ENCODE measurements around the gene CDC14A. TPM values are rescaled to one million over a fixed set of nuclear protein-coding genes. Genes with fewer than 3 reads are reported as not detected.

Gene CDC14A
- polyA plus RNA-seq, 6 donors from 2014 or later, result 6.1 to 17.1 (median 14.4) TPM

GRCh38 chr1:100434831-100435230 lies 82.5 kb downstream of the CDC14A start:
- peak overlapping the region in 2 of 6 donors; percentile 32 to 71 for H3K27ac Mint-ChIP-seq
- H3K36me3 Mint-ChIP-seq, result peaks cover 0 to 8% of the 10 kb centered on the region in 2 donors
- no peaks in the 10 kb centered on the region for H3K9me3 Mint-ChIP-seq
- ATAC-seq (ENCODE audit: low read depth in 2 of 2) (no peak), DNase-seq (no peak)
- peaks cover 2 to 8% (median 3%) of the 10 kb centered on the region in 3 donors for H3K4me1 Mint-ChIP-seq
- H3K27me3 Mint-ChIP-seq, result no peaks in the 10 kb centered on the region
- H3K4me3 Mint-ChIP-seq, result no peak overlapping the region

- H3K4me1 Mint-ChIP-seq, result peaks cover 7 to 14% (median 12%) of the 10 kb centered on the region in 3 donors
- no peak overlapping the region for H3K4me3 Mint-ChIP-seq
These were observed 86.1 kb downstream of the CDC14A start for GRCh38 chr1:100438375-100438774.

GRCh38 chr1:100438789-100439188 lies 86.5 kb downstream of the CDC14A start:
- Mint-ChIP-seq H3K27ac (peak overlapping the region in 5 of 6 donors; percentile 7 to 85 (median 73)), H3K27me3 (no peaks in the 10 kb centered on the region), H3K36me3 (peaks cover 3 to 9% of the 10 kb centered on the region in 2 donors), H3K4me3 (peak overlapping the region in 1 of 8 donors; percentile 49), H3K4me1 (peaks cover 8 to 17% (median 12%) of the 10 kb centered on the region in 3 donors), H3K9me3 (no peaks in the 10 kb centered on the region)
- ATAC-seq (ENCODE audit: low read depth in 2 of 2) (no peak), DNase-seq (no peak)

More at GRCh38 chr1:100438375-100438774, 86.1 kb downstream of the CDC14A start:
- DNase-seq (no peak), ATAC-seq (ENCODE audit: low read depth in 2 of 2) (no peak)
- H3K36me3 Mint-ChIP-seq, result peaks cover 0 to 8% of the 10 kb centered on the region in 2 donors
- H3K27ac Mint-ChIP-seq, result peak overlapping the region in 1 of 6 donors; percentile 85
- no peaks in the 10 kb centered on the region for H3K9me3 Mint-ChIP-seq
- H3K27me3 Mint-ChIP-seq, result no peaks in the 10 kb centered on the region

GRCh38 chr1:100440075-100440809 lies 87.9 kb downstream of the CDC14A start:
- ATAC-seq (ENCODE audit: low read depth in 2 of 2), result peak; percentile 41
- no peak for DNase-seq
- Mint-ChIP-seq H3K27me3 (no peaks in the 10 kb centered on the region), H3K9me3 (peaks cover 0 to 3% (median 0%) of the 10 kb centered on the region in 7 donors), H3K27ac (peak overlapping the region; percentile 22 to 78 (median 52)), H3K4me1 (peaks cover 13 to 28% (median 21%) of the 10 kb centered on the region in 3 donors), H3K4me3 (no peak overlapping the region), H3K36me3 (peaks cover 13 to 18% of the 10 kb centered on the region in 2 donors)

GRCh38 chr1:100441146-100441545 lies 88.8 kb downstream of the CDC14A start:
- H3K27ac Mint-ChIP-seq, result no peak overlapping the region
- H3K9me3 Mint-ChIP-seq, result peaks cover 0 to 3% (median 0%) of the 10 kb centered on the region in 7 donors
- no peak overlapping the region for H3K4me3 Mint-ChIP-seq
- H3K36me3 Mint-ChIP-seq, result peaks cover 12 to 21% of the 10 kb centered on the region in 2 donors
- DNase-seq (no peak), ATAC-seq (ENCODE audit: low read depth in 2 of 2) (no peak)
- H3K27me3 Mint-ChIP-seq, result no peaks in the 10 kb centered on the region
- H3K4me1 Mint-ChIP-seq, result peaks cover 17 to 29% (median 26%) of the 10 kb centered on the region in 3 donors

GRCh38 chr1:100441651-100442050 lies 89.3 kb downstream of the CDC14A start:
- peak overlapping the region in 4 of 6 donors; percentile 30 to 59 (median 38) for H3K27ac Mint-ChIP-seq
- peaks cover 12 to 21% of the 10 kb centered on the region in 2 donors for H3K36me3 Mint-ChIP-seq
- no peaks in the 10 kb centered on the region for H3K27me3 Mint-ChIP-seq
- peaks cover 0 to 3% (median 0%) of the 10 kb centered on the region in 7 donors for H3K9me3 Mint-ChIP-seq
- H3K4me3 Mint-ChIP-seq, result no peak overlapping the region
- DNase-seq (no peak), ATAC-seq (ENCODE audit: low read depth in 2 of 2) (no peak)
- H3K4me1 Mint-ChIP-seq, result peaks cover 17 to 29% (median 26%) of the 10 kb centered on the region in 3 donors

- Mint-ChIP-seq H3K27ac (peak overlapping the region; percentile 57 to 95 (median 75)), H3K27me3 (no peaks in the 10 kb centered on the region), H3K4me1 (peaks cover 17 to 29% (median 26%) of the 10 kb centered on the region in 3 donors)
These were observed 91.7 kb downstream of the CDC14A start for GRCh38 chr1:100443811-100444571.

GRCh38 chr1:100445565-100445964 lies 93.3 kb downstream of the CDC14A start:
- no peak for DNase-seq
- H3K4me3 Mint-ChIP-seq, result no peak overlapping the region
- peak in 1 of 2 donors; percentile 65 for ATAC-seq (ENCODE audit: low read depth in 2 of 2)

More at GRCh38 chr1:100443811-100444571, 91.7 kb downstream of the CDC14A start:
- ATAC-seq (ENCODE audit: low read depth in 2 of 2) (peak; percentile 40 to 41), DNase-seq (no peak)
- peaks cover 0 to 3% (median 0%) of the 10 kb centered on the region in 7 donors for H3K9me3 Mint-ChIP-seq
- H3K36me3 Mint-ChIP-seq, result peaks cover 12 to 21% of the 10 kb centered on the region in 2 donors
- peak overlapping the region in 6 of 8 donors; percentile 26 to 80 (median 62) for H3K4me3 Mint-ChIP-seq

GRCh38 chr1:100448366-100448765 lies 96.1 kb downstream of the CDC14A start:
- no peak overlapping the region for H3K4me3 Mint-ChIP-seq
- H3K4me1 Mint-ChIP-seq, result peaks cover 16 to 25% (median 24%) of the 10 kb centered on the region in 3 donors
- H3K36me3 Mint-ChIP-seq, result peaks cover 20 to 21% of the 10 kb centered on the region in 2 donors
- DNase-seq (no peak), ATAC-seq (ENCODE audit: low read depth in 2 of 2) (no peak)
- H3K9me3 Mint-ChIP-seq, result peaks cover 0 to 3% (median 0%) of the 10 kb centered on the region in 7 donors
- no peaks in the 10 kb centered on the region for H3K27me3 Mint-ChIP-seq
- no peak overlapping the region for H3K27ac Mint-ChIP-seq

More at GRCh38 chr1:100445565-100445964, 93.3 kb downstream of the CDC14A start:
- H3K27ac Mint-ChIP-seq, result peak overlapping the region in 4 of 6 donors; percentile 67 to 83 (median 74)
- no peaks in the 10 kb centered on the region for H3K27me3 Mint-ChIP-seq
- peaks cover 0 to 3% (median 0%) of the 10 kb centered on the region in 7 donors for H3K9me3 Mint-ChIP-seq
- peaks cover 13 to 21% of the 10 kb centered on the region in 2 donors for H3K36me3 Mint-ChIP-seq
- H3K4me1 Mint-ChIP-seq, result peaks cover 16 to 21% (median 19%) of the 10 kb centered on the region in 3 donors

- no peak overlapping the region for H3K4me3 Mint-ChIP-seq
- peaks cover 11 to 12% of the 10 kb centered on the region in 2 donors for H3K36me3 Mint-ChIP-seq
- no peaks in the 10 kb centered on the region for H3K27me3 Mint-ChIP-seq
- ATAC-seq (ENCODE audit: low read depth in 2 of 2), result no peak
- H3K4me1 Mint-ChIP-seq, result peaks cover 10 to 17% (median 15%) of the 10 kb centered on the region in 3 donors
- no peaks in the 10 kb centered on the region for H3K9me3 Mint-ChIP-seq
- DNase-seq, result no peak
- peak overlapping the region in 2 of 6 donors; percentile 14 to 32 for H3K27ac Mint-ChIP-seq
These were observed 97.2 kb downstream of the CDC14A start for GRCh38 chr1:100449477-100449876.

- H3K4me1 Mint-ChIP-seq, result peaks cover 4 to 10% (median 5%) of the 10 kb centered on the region in 3 donors
- no peak overlapping the region for H3K4me3 Mint-ChIP-seq
- peak overlapping the region in 3 of 6 donors; percentile 58 to 81 (median 65) for H3K27ac Mint-ChIP-seq
- H3K36me3 Mint-ChIP-seq, result peaks cover 0 to 8% of the 10 kb centered on the region in 2 donors
- DNase-seq, result no peak
- no peaks in the 10 kb centered on the region for H3K9me3 Mint-ChIP-seq
- peak; percentile 74 to 98 for ATAC-seq (ENCODE audit: low read depth in 2 of 2)
- no peaks in the 10 kb centered on the region for H3K27me3 Mint-ChIP-seq
These were observed 100.3 kb downstream of the CDC14A start for GRCh38 chr1:100452641-100453040.

GRCh38 chr1:100455478-100456072 lies 103.3 kb downstream of the CDC14A start:
- no peak for ATAC-seq (ENCODE audit: low read depth in 2 of 2)
- Mint-ChIP-seq H3K9me3 (no peaks in the 10 kb centered on the region), H3K27me3 (no peaks in the 10 kb centered on the region), H3K4me3 (no peak overlapping the region), H3K27ac (no peak overlapping the region), H3K4me1 (peaks cover 5 to 15% (median 13%) of the 10 kb centered on the region in 3 donors), H3K36me3 (peaks cover 0 to 7% of the 10 kb centered on the region in 2 donors)
- DNase-seq, result no peak

- Mint-ChIP-seq H3K27me3 (no peaks in the 10 kb centered on the region), H3K27ac (no peak overlapping the region), H3K36me3 (no peaks in the 10 kb centered on the region), H3K4me3 (no peak overlapping the region), H3K9me3 (no peaks in the 10 kb centered on the region), H3K4me1 (peaks cover 5 to 15% (median 13%) of the 10 kb centered on the region in 3 donors)
- DNase-seq, result no peak
- no peak for ATAC-seq (ENCODE audit: low read depth in 2 of 2)
These were observed 104.6 kb downstream of the CDC14A start for GRCh38 chr1:100456880-100457279.
